CD8-positive, alpha-beta memory T cell (primary cell): ENCODE data around the gene ZNF324B. TPM values are rescaled to one million over a fixed set of nuclear protein-coding genes. Genes with fewer than 3 reads are reported as not detected.

ENCODE experiments used
- CTCF ChIA-PET: fragments of 350-600 bp; sonication (Branson Sonifier 250); formaldehyde crosslinking; loops from one replicate; lab custom pipeline; 2021; ENCODE audit warnings: antibody characterized with exemption; lab: Charles Lee
- POLR2A ChIA-PET: fragments of 350-600 bp; sonication (Branson Sonifier 250); formaldehyde crosslinking; loops from one replicate; lab custom pipeline; 2021; ENCODE audit warnings: antibody characterized with exemption; lab: Charles Lee
- DNase-seq, 5 donors: peaks; one replicate each; pipeline versions ENCODE4 v3.0.0 to v3.0.0-alpha.2; 2020 to 2022; ENCODE audit warnings: mixed read lengths in 1 of 5
- H3K27ac ChIP-seq: one replicate; pipeline ENCODE4 v1.7.0; 2013; ENCODE audit warnings: low read depth, mild to moderate bottlenecking, low read length, moderate library complexity
- H3K27me3 ChIP-seq: 2 replicates; pipeline ENCODE4 v1.7.0; 2013; ENCODE audit warnings: low read length, mild to moderate bottlenecking; ENCODE audit not compliant: insufficient read depth, poor library complexity, severe bottlenecking
- H3K36me3 ChIP-seq: 2 replicates; pipeline ENCODE4 v1.7.0; 2013; ENCODE audit warnings: mild to moderate bottlenecking, low read length, moderate library complexity; ENCODE audit not compliant: insufficient read depth
- H3K4me1 ChIP-seq: 2 replicates; pipeline ENCODE4 v1.7.0; 2013; ENCODE audit warnings: mild to moderate bottlenecking, low read length, moderate library complexity; ENCODE audit not compliant: insufficient read depth
- H3K4me3 ChIP-seq: 2 replicates; pipeline ENCODE4 v1.7.0; 2013; ENCODE audit warnings: mild to moderate bottlenecking, low read length
- H3K9me3 ChIP-seq: 2 replicates; pipeline ENCODE4 v1.7.0; 2013; ENCODE audit warnings: mild to moderate bottlenecking, low read length
- H3K27ac Mint-ChIP-seq, 8 donors: one replicate each; pipeline ENCODE4 v1.8.0; 2020 to 2021; ENCODE audit warnings: mixed read lengths in 8 of 8, mild to moderate bottlenecking in 6 of 8, inconsistent platforms in 3 of 8, moderate library complexity in 3 of 8
- H3K27me3 Mint-ChIP-seq, 2 donors: one replicate each; pipeline ENCODE4 v1.8.0; 2020 to 2021; ENCODE audit warnings: mixed read lengths in 2 of 2, mild to moderate bottlenecking in 1 of 2, moderate library complexity in 1 of 2
- H3K36me3 Mint-ChIP-seq, 3 donors: one replicate each; pipeline ENCODE4 v1.8.0; 2020 to 2021; ENCODE audit warnings: mixed read lengths in 3 of 3, inconsistent platforms in 1 of 3, mild to moderate bottlenecking in 1 of 3
- H3K4me1 Mint-ChIP-seq, 3 donors: one replicate each; pipeline ENCODE4 v1.8.0; 2020 to 2021; ENCODE audit warnings: mixed read lengths in 3 of 3, inconsistent platforms in 1 of 3, mild to moderate bottlenecking in 1 of 3
- H3K4me3 Mint-ChIP-seq, 7 donors: one replicate each; pipeline ENCODE4 v1.8.0; 2020 to 2021; ENCODE audit warnings: mixed read lengths in 7 of 7, mild to moderate bottlenecking in 6 of 7, moderate library complexity in 4 of 7, inconsistent platforms in 2 of 7
- H3K9me3 Mint-ChIP-seq, 5 donors: one replicate each; pipeline ENCODE4 v1.8.0; 2020 to 2022; ENCODE audit warnings: mixed read lengths in 5 of 5, mild to moderate bottlenecking in 3 of 5, moderate library complexity in 2 of 5, inconsistent platforms in 1 of 5
- polyA plus RNA-seq: library from polyadenylated mRNA; unstranded; fragments of 300-500 nt; fragmentation: Illumina TruSeq; gene quantifications from one replicate; pipeline ENCODE4 v1.2.3, GENCODE V29; 2021
- total RNA-seq, 2 experiments: library from RNA; stranded (reverse); gene quantifications; one replicate each; pipeline ENCODE4 v1.2.3, GENCODE V29; 2021

ZNF324B gene
- total and polyA plus RNA-seq, 3 experiments from 2014 or later: 2.9 to 11.3 (median 11.3) TPM

- peaks cover 22% of the 10 kb centered on the region for H3K36me3 ChIP-seq
- no peak overlapping the region for H3K4me3 ChIP-seq
- Mint-ChIP-seq H3K36me3 (peaks cover 0 to 44% (median 0%) of the 10 kb centered on the region in 3 donors), H3K4me1 (peaks cover 15 to 33% (median 27%) of the 10 kb centered on the region in 3 donors), H3K27me3 (no peaks in the 10 kb centered on the region), H3K4me3 (peak overlapping the region in 4 of 7 donors; percentile 2 to 63 (median 24)), H3K27ac (peak overlapping the region in 6 of 8 donors; percentile 39 to 100 (median 94)), H3K9me3 (no peaks in the 10 kb centered on the region)
- ChIA-PET CTCF (interaction anchor here (1.1 to 1.4 kb wide), 2 partner anchors 15 to 46 kb away, joined by 3 read pairs; partner anchors contain the start of gene ZBTB45), POLR2A (interaction anchor here (0.6 kb wide), 1 partner anchor 10 kb away, joined by 3 read pairs; no protein-coding TSS in a partner anchor)
- H3K27ac ChIP-seq: no peak overlapping the region
- no peaks in the 10 kb centered on the region for H3K9me3 ChIP-seq
- H3K4me1 ChIP-seq: peaks cover 15% of the 10 kb centered on the region
- no peaks in the 10 kb centered on the region for H3K27me3 ChIP-seq
- DNase-seq: no peak
Observed at GRCh38 chr19:58473775-58474174, 22.4 kb downstream of the ZNF324B start.

- DNase-seq: no peak
- ChIA-PET CTCF (interaction anchor here (1.4 kb wide), 1 partner anchor 15 kb away, joined by 3 read pairs; no protein-coding TSS in a partner anchor), POLR2A (interaction anchor here (0.6 kb wide), 1 partner anchor 10 kb away, joined by 3 read pairs; no protein-coding TSS in a partner anchor)
- Mint-ChIP-seq H3K9me3 (no peaks in the 10 kb centered on the region), H3K4me1 (peaks cover 14 to 29% (median 24%) of the 10 kb centered on the region in 3 donors), H3K27ac (peak overlapping the region; percentile 6 to 100 (median 97)), H3K36me3 (peaks cover 0 to 39% (median 0%) of the 10 kb centered on the region in 3 donors), H3K27me3 (no peaks in the 10 kb centered on the region), H3K4me3 (peak overlapping the region; percentile 15 to 78 (median 41))
- no peaks in the 10 kb centered on the region for H3K9me3 ChIP-seq
- peaks cover 20% of the 10 kb centered on the region for H3K36me3 ChIP-seq
- peaks cover 15% of the 10 kb centered on the region for H3K4me1 ChIP-seq
- no peaks in the 10 kb centered on the region for H3K27me3 ChIP-seq
- H3K27ac ChIP-seq: peak overlapping the region; percentile 95
- H3K4me3 ChIP-seq: no peak overlapping the region
Observed at GRCh38 chr19:58474291-58474996, 23.0 kb downstream of the ZNF324B start.

GRCh38 chr19:58474997-58475713 lies 23.7 kb downstream of the ZNF324B start:
- peaks cover 0 to 33% (median 0%) of the 10 kb centered on the region in 3 donors for H3K36me3 Mint-ChIP-seq
- H3K4me1 Mint-ChIP-seq: peaks cover 14 to 29% (median 24%) of the 10 kb centered on the region in 3 donors
- Histone ChIP-seq H3K27ac (peak overlapping the region; percentile 95), H3K36me3 (peaks cover 17% of the 10 kb centered on the region), H3K4me3 (peak overlapping the region; percentile 75), H3K9me3 (no peaks in the 10 kb centered on the region), H3K27me3 (no peaks in the 10 kb centered on the region), H3K4me1 (peaks cover 15% of the 10 kb centered on the region)
- ChIA-PET CTCF (interaction anchor here (1.4 kb wide), 1 partner anchor 16 kb away, joined by 3 read pairs; no protein-coding TSS in a partner anchor), POLR2A (interaction anchor here (0.7 kb wide), 1 partner anchor 10 kb away, joined by 3 read pairs; no protein-coding TSS in a partner anchor)
- no peaks in the 10 kb centered on the region for H3K27me3 Mint-ChIP-seq
- peak overlapping the region; percentile 90 to 98 (median 95) for H3K4me3 Mint-ChIP-seq
- peak overlapping the region; percentile 95 to 100 (median 99) for H3K27ac Mint-ChIP-seq
- DNase-seq: no peak
- no peaks in the 10 kb centered on the region for H3K9me3 Mint-ChIP-seq

- no peaks in the 10 kb centered on the region for H3K9me3 Mint-ChIP-seq
- Histone ChIP-seq H3K36me3 (peaks cover 17% of the 10 kb centered on the region), H3K4me1 (peaks cover 15% of the 10 kb centered on the region), H3K27me3 (no peaks in the 10 kb centered on the region), H3K4me3 (peak within 1 kb of the TSS; percentile 75), H3K27ac (peak within 1 kb of the TSS; percentile 95), H3K9me3 (no peaks in the 10 kb centered on the region)
- H3K4me3 Mint-ChIP-seq: peak within 1 kb of the TSS; percentile 90 to 98 (median 95)
- no peaks in the 10 kb centered on the region for H3K27me3 Mint-ChIP-seq
- CTCF ChIA-PET: no interaction called here
- H3K36me3 Mint-ChIP-seq: peaks cover 0 to 28% (median 0%) of the 10 kb centered on the region in 3 donors
- peaks cover 14 to 29% (median 24%) of the 10 kb centered on the region in 3 donors for H3K4me1 Mint-ChIP-seq
- peak; percentile 92 to 98 (median 97) for DNase-seq
- H3K27ac Mint-ChIP-seq: peak within 1 kb of the TSS; percentile 95 to 100 (median 99)
- POLR2A ChIA-PET: interaction anchor here (0.7 to 0.8 kb wide), 2 partner anchors 10 to 197 kb away, joined by 3 read pairs; partner anchors contain the start of gene ZNF8
Observed at GRCh38 chr19:58475714-58476497, 24.5 kb downstream of the ZNF324B start, which contains the start of gene ZNF446. Gene ZNF446 (plus strand): TSS chr19:58476352. CDS start chr19:58477219, 867 bp downstream.

GRCh38 chr19:58476498-58477015 lies 25.1 kb downstream of the ZNF324B start:
- peaks cover 14 to 29% (median 24%) of the 10 kb centered on the region in 3 donors for H3K4me1 Mint-ChIP-seq
- peak overlapping the region; percentile 95 for H3K27ac ChIP-seq
- POLR2A ChIA-PET: interaction anchor here (0.8 to 0.9 kb wide), 2 partner anchors 68 to 198 kb away, joined by 3 read pairs; partner anchors contain the start of genes ZNF584 and ZNF8
- H3K9me3 Mint-ChIP-seq: no peaks in the 10 kb centered on the region
- peak overlapping the region; percentile 95 to 100 (median 99) for H3K27ac Mint-ChIP-seq
- no peaks in the 10 kb centered on the region for H3K9me3 ChIP-seq
- H3K27me3 Mint-ChIP-seq: no peaks in the 10 kb centered on the region
- peak overlapping the region; percentile 75 for H3K4me3 ChIP-seq
- H3K4me3 Mint-ChIP-seq: peak overlapping the region; percentile 90 to 98 (median 95)
- CTCF ChIA-PET: no interaction called here
- no peak for DNase-seq
- H3K4me1 ChIP-seq: peaks cover 15% of the 10 kb centered on the region
- H3K27me3 ChIP-seq: no peaks in the 10 kb centered on the region
- peaks cover 17% of the 10 kb centered on the region for H3K36me3 ChIP-seq
- H3K36me3 Mint-ChIP-seq: peaks cover 0 to 27% (median 0%) of the 10 kb centered on the region in 3 donors

GRCh38 chr19:58477130-58477529 lies 25.7 kb downstream of the ZNF324B start:
- Histone ChIP-seq H3K27ac (peak overlapping the region; percentile 95), H3K27me3 (no peaks in the 10 kb centered on the region), H3K4me3 (peak overlapping the region; percentile 75), H3K36me3 (peaks cover 15% of the 10 kb centered on the region), H3K9me3 (no peaks in the 10 kb centered on the region), H3K4me1 (peaks cover 15% of the 10 kb centered on the region)
- peaks cover 0 to 23% (median 1%) of the 10 kb centered on the region in 3 donors for H3K36me3 Mint-ChIP-seq
- POLR2A ChIA-PET: interaction anchor here (0.9 kb wide), 1 partner anchor 68 kb away, joined by 3 read pairs; the partner anchor contains the start of gene ZNF584
- peak overlapping the region; percentile 90 to 98 (median 95) for H3K4me3 Mint-ChIP-seq
- no peaks in the 10 kb centered on the region for H3K27me3 Mint-ChIP-seq
- H3K27ac Mint-ChIP-seq: peak overlapping the region; percentile 95 to 100 (median 99)
- DNase-seq: peak in 1 of 5 donors; percentile 54
- no peaks in the 10 kb centered on the region for H3K9me3 Mint-ChIP-seq
- H3K4me1 Mint-ChIP-seq: peaks cover 14 to 29% (median 24%) of the 10 kb centered on the region in 3 donors
- CTCF ChIA-PET: interaction anchor here (0.8 kb wide), 1 partner anchor 37 kb away, joined by 4 read pairs; no protein-coding TSS in a partner anchor
